HG02642 (cell line): ENCODE data around the gene PHC2.
"Not testable (repeated sequence)": the region's sequence is repeated elsewhere in the genome, so short reads cannot be mapped to it uniquely, and the experiment has no call there.

Experiments used
- ATAC-seq: cut with Tn5 transposase; IDR thresholded peaks from one replicate; pipeline ENCODE4 v1.9.1; 2021; ENCODE audit warnings: mild to moderate bottlenecking; ENCODE audit not compliant: unreplicated experiment, poor library complexity

The PHC2 gene

GRCh38 chr1:33299461-33300155, 131.3 kb downstream of the PHC2 start:
- no peak for ATAC-seq

- peak; percentile 49 for ATAC-seq
Measured at GRCh38 chr1:33298623-33299277, 132.1 kb downstream of the PHC2 start.

GRCh38 chr1:33297911-33298622, 132.8 kb downstream of the PHC2 start:
- ATAC-seq: no peak

- no peak for ATAC-seq
Measured at GRCh38 chr1:33296824-33297223, 134.1 kb downstream of the PHC2 start.

- ATAC-seq: no peak
Measured at GRCh38 chr1:33296082-33296458, 134.8 kb downstream of the PHC2 start.

- peak; percentile 81 for ATAC-seq
Measured at GRCh38 chr1:33295450-33296081, 135.3 kb downstream of the PHC2 start.

GRCh38 chr1:33295023-33295422, 135.9 kb downstream of the PHC2 start:
- no peak for ATAC-seq

- no peak for ATAC-seq
Measured at GRCh38 chr1:33294071-33295010, 136.6 kb downstream of the PHC2 start.

- no peak for ATAC-seq
Measured at GRCh38 chr1:33292726-33293340, 138.1 kb downstream of the PHC2 start.

GRCh38 chr1:33290615-33291014, 140.3 kb downstream of the PHC2 start:
- not testable (repeated sequence) for ATAC-seq

GRCh38 chr1:33289858-33290154, 141.1 kb downstream of the PHC2 start:
- ATAC-seq: no peak

GRCh38 chr1:33288976-33289857, 141.7 kb downstream of the PHC2 start:
- ATAC-seq: no peak

GRCh38 chr1:33287317-33287716, 143.6 kb downstream of the PHC2 start:
- ATAC-seq: no peak

GRCh38 chr1:33286451-33287185, 144.3 kb downstream of the PHC2 start:
- no peak for ATAC-seq

- no peak for ATAC-seq
Measured at GRCh38 chr1:33284049-33284448, 146.8 kb downstream of the PHC2 start.

- ATAC-seq: no peak
Measured at GRCh38 chr1:33282791-33283190, 148.1 kb downstream of the PHC2 start.

- ATAC-seq: no peak
Measured at GRCh38 chr1:33281554-33282303, 149.2 kb downstream of the PHC2 start.
